Endothelial cell of umbilical vein (primary cell): ENCODE results near the gene ZKSCAN1. TPM values are rescaled to one million over a fixed set of nuclear protein-coding genes. Genes with fewer than 3 reads are reported as not detected.

ENCODE experiments used
- BruUV-seq: library from RNA; stranded (reverse); fragments of 400-500 nt; replicated peaks from 2 replicates; lab custom pipeline; 2021; lab: Mats Ljungman, UMichigan
- CTCF ChIA-PET: fragments of 300-600, 350-600 bp; sonication (Branson Sonifier 250); formaldehyde crosslinking; loops from one replicate; lab custom pipeline; 2021; ENCODE audit warnings: antibody characterized with exemption, inconsistent platforms; lab: Charles Lee
- POLR2A ChIA-PET: fragments of 300-600, 350-600 bp; sonication (Branson Sonifier 250); formaldehyde crosslinking; loops from one replicate; lab custom pipeline; 2021; ENCODE audit warnings: antibody characterized with exemption, inconsistent platforms; lab: Charles Lee
- DNase-seq: peaks from one replicate; pipeline ENCODE4 v3.0.0-alpha.2; 2011; ENCODE audit warnings: low read depth, low spot score
- FAIRE-seq: peaks from 2 replicates; lab custom pipeline; 2011; peaks lifted over from hg19 to GRCh38; lab: Jason Lieb, UNC
- H2AFZ ChIP-seq: 2 replicates; pipeline ENCODE4 v1.6.0; 2012; ENCODE audit warnings: low read depth, low read length, control low read depth, inconsistent platforms
- H3K27ac ChIP-seq: 2 replicates; pipeline ENCODE4 v1.5.1; 2011; ENCODE audit warnings: low read depth, mild to moderate bottlenecking, control low read depth, low read length, moderate library complexity; ENCODE audit not compliant: insufficient read depth
- H3K27me3 ChIP-seq, 2 experiments: 2 replicates each; pipeline versions ENCODE4 v1.6.0 to v1.6.1; 2011; ENCODE audit warnings: low read length in 2 of 2, mixed read lengths in 1 of 2; ENCODE audit not compliant: control insufficient read depth in 2 of 2, insufficient read depth in 2 of 2
- H3K36me3 ChIP-seq, 2 experiments: 2 replicates in 1 of 2; 3 replicates in 1 of 2; pipeline ENCODE4 v1.5.1; 2011; ENCODE audit warnings: low read length in 2 of 2, mild to moderate bottlenecking in 1 of 2, moderate library complexity in 1 of 2; ENCODE audit not compliant: control insufficient read depth in 2 of 2, insufficient read depth in 2 of 2; ENCODE audit errors: extremely low read depth in 1 of 2
- H3K4me1 ChIP-seq: 3 replicates; pipeline ENCODE4 v1.5.1; 2011; ENCODE audit warnings: mild to moderate bottlenecking, low read length; ENCODE audit not compliant: control insufficient read depth, insufficient read depth; ENCODE audit errors: extremely low read depth
- H3K4me2 ChIP-seq: 2 replicates; pipeline ENCODE4 v1.6.1; 2011; ENCODE audit warnings: low read length, control low read depth, mixed read lengths; ENCODE audit not compliant: insufficient read depth
- H3K4me3 ChIP-seq, 3 experiments: fragments of 200-600 bp in 1 of 3; sonication (generic), shearing (Covaris generic) in 1 of 3; replicated peaks in 1 of 3; 2 replicates each; pipeline ENCODE4 v1.5.1; 2011 to 2016; ENCODE audit warnings: control low read depth in 3 of 3, low read length in 3 of 3, mild to moderate bottlenecking in 2 of 3, inconsistent platforms in 1 of 3, low read depth in 1 of 3, moderate library complexity in 1 of 3; ENCODE audit not compliant: insufficient read depth in 1 of 3
- H3K79me2 ChIP-seq: 2 replicates; pipeline ENCODE4 v1.6.0; 2012; ENCODE audit warnings: low read length, inconsistent platforms; ENCODE audit not compliant: control insufficient read depth, insufficient read depth
- H3K9ac ChIP-seq: replicated peaks from 2 replicates; pipeline ENCODE3; 2011; ENCODE audit warnings: low read length, control low read depth; ENCODE audit not compliant: insufficient read depth; ENCODE audit errors: extremely low read depth
- H3K9me1 ChIP-seq: replicated peaks from 3 replicates; pipeline ENCODE4 v1.6.0; 2011; ENCODE audit warnings: mild to moderate bottlenecking, low read length; ENCODE audit not compliant: control insufficient read depth, insufficient read depth; ENCODE audit errors: extremely low read depth
- H3K9me3 ChIP-seq: replicated peaks from 2 replicates; pipeline ENCODE4 v1.5.1; 2012; ENCODE audit warnings: low read length, inconsistent platforms; ENCODE audit not compliant: control insufficient read depth, insufficient read depth
- H4K20me1 ChIP-seq: replicated peaks from 2 replicates; pipeline ENCODE3; 2011; ENCODE audit warnings: mild to moderate bottlenecking, low read length; ENCODE audit not compliant: control insufficient read depth, insufficient read depth; ENCODE audit errors: extremely low read depth
- EZH2 ChIP-seq: IDR thresholded peaks from 2 replicates; pipeline ENCODE4 v1.6.1; 2012; ENCODE audit warnings: borderline replicate concordance, low read depth, mild to moderate bottlenecking, moderate library complexity, low read length, inconsistent platforms; ENCODE audit not compliant: severe bottlenecking
- GATA2 ChIP-seq: IDR thresholded peaks from 2 replicates; pipeline ENCODE4 v1.7.0; 2011; ENCODE audit warnings: low read depth, mild to moderate bottlenecking, moderate library complexity, mixed read lengths, low read length; ENCODE audit not compliant: insufficient read length, insufficient read depth
- JUN ChIP-seq: IDR thresholded peaks from 2 replicates; pipeline ENCODE4 v1.6.1; 2011; ENCODE audit warnings: borderline replicate concordance, low read depth; ENCODE audit not compliant: insufficient read length, insufficient read depth
- MYC ChIP-seq: IDR thresholded peaks from one replicate; pipeline ENCODE4 v1.6.1; 2011; ENCODE audit warnings: mild to moderate bottlenecking, low read depth, low read length
- POLR2A ChIP-seq: IDR thresholded peaks from 2 replicates; pipeline ENCODE4 v1.6.1; 2012; ENCODE audit warnings: low read depth, mild to moderate bottlenecking, control low read depth, low read length
- dilution Hi-C: fragments of 300-500 bp; cut with MboI; formaldehyde crosslinking; loops from one replicate; pipeline ENCODE4 v1.15.0; 2019; ENCODE audit warnings: low sequenced_read_pairs; ENCODE audit not compliant: extremely low pct_ligation_motif_present
- intact Hi-C: fragments of 100-400 bp; cut with micrococcal nuclease; formaldehyde crosslinking; loops from one replicate; pipeline ENCODE4 v1.10.0; 2022
- polyA plus RNA-seq, 4 experiments: library from polyadenylated mRNA; depleted of rRNA in 3 of 4; stranded (reverse) in 3 of 4; unstranded in 1 of 4; fragments of >200 nt; gene quantifications; 2 replicates each; pipeline versions ENCODE4 v1.2.1 to v1.2.3, GENCODE V29; 2011 to 2012; ENCODE audit warnings: missing spikeins in 1 of 4
- total RNA-seq: library from RNA; stranded (reverse); gene quantifications from 2 replicates; pipeline ENCODE4 v1.2.3, GENCODE V29; 2021
- TF ChIP-seq, protein P1 (sequence below), 2 donors: IDR thresholded peaks; 1 replicate in 1 of 2; 2 replicates in 1 of 2; pipeline ENCODE4 v1.5.1; 2011; ENCODE audit warnings: low read length in 2 of 2, mild to moderate bottlenecking in 2 of 2, moderate library complexity in 2 of 2, control low read depth in 1 of 2, inconsistent platforms in 1 of 2, low read depth in 1 of 2; ENCODE audit not compliant: insufficient read depth in 1 of 2; ENCODE audit errors: extremely low read depth in 1 of 2
- TF ChIP-seq, protein P2 (sequence below): IDR thresholded peaks from 2 replicates; pipeline ENCODE4 v1.6.1; 2011; ENCODE audit not compliant: insufficient read depth, insufficient read length

Gene ZKSCAN1
- total and polyA plus RNA-seq, 2 donors (not counting 3 experiments of a cell fraction or from before 2014, with no cell fraction given), result 12.3 to 57.8 TPM

DNA sequence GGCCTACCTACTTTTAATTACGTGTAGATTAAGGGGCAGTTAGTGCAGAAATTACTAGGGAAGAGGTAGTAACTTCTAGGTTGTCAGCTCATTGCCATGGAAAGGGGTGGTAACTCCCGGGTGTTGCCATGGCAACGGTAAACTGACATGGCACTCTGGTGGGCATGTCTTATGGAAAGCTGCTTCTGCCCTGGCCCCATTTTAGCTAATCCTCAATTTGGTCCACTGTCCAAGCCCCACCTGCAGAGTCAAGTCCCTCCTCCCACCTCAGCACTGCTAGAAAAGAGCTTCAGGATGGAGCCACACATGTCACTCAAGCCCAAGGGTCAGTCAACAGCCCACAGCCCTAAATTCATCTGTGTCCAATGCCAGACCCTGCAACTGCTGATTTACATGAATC is 7.5 kb upstream of the ZKSCAN1 start:
- Histone ChIP-seq H3K9ac (no peak overlapping the region), H3K9me1 (no peaks in the 10 kb centered on the region), H2AFZ (no peak overlapping the region), H3K9me3 (no peaks in the 10 kb centered on the region), H3K4me3 (no peak overlapping the region), H3K79me2 (no peaks in the 10 kb centered on the region), H3K4me1 (no peaks in the 10 kb centered on the region), H3K36me3 (no peaks in the 10 kb centered on the region), H4K20me1 (no peaks in the 10 kb centered on the region), H3K4me2 (no peak overlapping the region), H3K27me3 (no peaks in the 10 kb centered on the region), H3K27ac (no peak overlapping the region)
- FAIRE-seq (no peak), DNase-seq (no peak)
- no TSS peak for BruUV-seq
- CTCF ChIA-PET, result interaction anchor here (1.6 kb wide), 1 partner anchor 12 kb away, joined by 3 read pairs; no protein-coding TSS in a partner anchor
- POLR2A ChIA-PET, result no interaction called here
- intact Hi-C loops, result no loop called here
- TF ChIP-seq MYC (no peak), GATA2 (no peak), EZH2 (no peak), JUN (no peak), POLR2A (no peak)
- TF ChIP-seq, protein P1, sequence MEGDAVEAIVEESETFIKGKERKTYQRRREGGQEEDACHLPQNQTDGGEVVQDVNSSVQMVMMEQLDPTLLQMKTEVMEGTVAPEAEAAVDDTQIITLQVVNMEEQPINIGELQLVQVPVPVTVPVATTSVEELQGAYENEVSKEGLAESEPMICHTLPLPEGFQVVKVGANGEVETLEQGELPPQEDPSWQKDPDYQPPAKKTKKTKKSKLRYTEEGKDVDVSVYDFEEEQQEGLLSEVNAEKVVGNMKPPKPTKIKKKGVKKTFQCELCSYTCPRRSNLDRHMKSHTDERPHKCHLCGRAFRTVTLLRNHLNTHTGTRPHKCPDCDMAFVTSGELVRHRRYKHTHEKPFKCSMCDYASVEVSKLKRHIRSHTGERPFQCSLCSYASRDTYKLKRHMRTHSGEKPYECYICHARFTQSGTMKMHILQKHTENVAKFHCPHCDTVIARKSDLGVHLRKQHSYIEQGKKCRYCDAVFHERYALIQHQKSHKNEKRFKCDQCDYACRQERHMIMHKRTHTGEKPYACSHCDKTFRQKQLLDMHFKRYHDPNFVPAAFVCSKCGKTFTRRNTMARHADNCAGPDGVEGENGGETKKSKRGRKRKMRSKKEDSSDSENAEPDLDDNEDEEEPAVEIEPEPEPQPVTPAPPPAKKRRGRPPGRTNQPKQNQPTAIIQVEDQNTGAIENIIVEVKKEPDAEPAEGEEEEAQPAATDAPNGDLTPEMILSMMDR (IDR thresholded peaks at IDR 0.05; ENCODE audit: extremely low read depth in 1 of 2, insufficient read depth in 1 of 2, low read depth in 1 of 2, low read length in 2 of 2), result no peak
- TF ChIP-seq, protein P2, sequence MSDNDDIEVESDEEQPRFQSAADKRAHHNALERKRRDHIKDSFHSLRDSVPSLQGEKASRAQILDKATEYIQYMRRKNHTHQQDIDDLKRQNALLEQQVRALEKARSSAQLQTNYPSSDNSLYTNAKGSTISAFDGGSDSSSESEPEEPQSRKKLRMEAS, result no peak
- dilution Hi-C loops, result no loop called here
